Occipital lobe (tissue), 2 donors: ENCODE data around the gene DNAJB2. TPM values are rescaled to one million over a fixed set of nuclear protein-coding genes. Genes with fewer than 3 reads are reported as not detected.
A peak's percentile ranks its signal among the peaks of the same experiment; 100 is the strongest.

Experiments used
- DNase-seq: peaks from one replicate; lab custom pipeline; 2025; lab: John Stamatoyannopoulos, UW
- total RNA-seq: library from RNA; depleted of rRNA; stranded (reverse); fragments of >200 nt; gene quantifications from one replicate; pipeline ENCODE4 v1.2.3, GENCODE V29; 2014

The DNAJB2 gene
- total RNA-seq: 73.2 TPM

GRCh38 chr2:219279151-219279915 is at the start of gene DNAJB2:
Gene DNAJB2 (plus strand): TSS chr2:219279366. CDS start chr2:219279834, 468 bp downstream.
- DNase-seq: peak; percentile 99

GRCh38 chr2:219230059-219230540 is 49.1 kb upstream of the DNAJB2 start:
- no peak for DNase-seq

- no peak for DNase-seq
Observed at GRCh38 chr2:219234331-219234730, 44.8 kb upstream of the DNAJB2 start.

- DNase-seq: no peak
Observed at GRCh38 chr2:219243291-219243761, 35.8 kb upstream of the DNAJB2 start.

- DNase-seq: no peak
Observed at GRCh38 chr2:219244789-219245147, 34.4 kb upstream of the DNAJB2 start.

- DNase-seq: peak; percentile 88
Observed at GRCh38 chr2:219245148-219245898, 33.8 kb upstream of the DNAJB2 start, which contains the start of the genes GLB1L and STK16. Gene GLB1L (minus strand): TSS chr2:219245444. CDS start chr2:219243573, 1,871 bp downstream. Gene STK16 (plus strand): TSS chr2:219245479. CDS start chr2:219246000, 521 bp downstream.

- DNase-seq: no peak
Observed at GRCh38 chr2:219245899-219246230, 33.3 kb upstream of the DNAJB2 start.

GRCh38 chr2:219246559-219246958 is 32.6 kb upstream of the DNAJB2 start:
- no peak for DNase-seq

GRCh38 chr2:219247678-219248642 is 31.2 kb upstream of the DNAJB2 start:
- DNase-seq: no peak

GRCh38 chr2:219248845-219249202 is 30.3 kb upstream of the DNAJB2 start:
- DNase-seq: no peak

GRCh38 chr2:219249203-219249980 is 29.8 kb upstream of the DNAJB2 start:
- DNase-seq: peak; percentile 37

GRCh38 chr2:219250049-219250781 is 29.0 kb upstream of the DNAJB2 start:
- DNase-seq: no peak

- DNase-seq: no peak
Observed at GRCh38 chr2:219251656-219252055, 27.5 kb upstream of the DNAJB2 start.

- no peak for DNase-seq
Observed at GRCh38 chr2:219252084-219252483, 27.1 kb upstream of the DNAJB2 start.

- no peak for DNase-seq
Observed at GRCh38 chr2:219252570-219252899, 26.6 kb upstream of the DNAJB2 start.

GRCh38 chr2:219252900-219253752 is 26.0 kb upstream of the DNAJB2 start, which contains the start of gene TUBA4B:
Gene TUBA4B (plus strand): TSS chr2:219253243. CDS start chr2:219253408, 165 bp downstream.
- no peak for DNase-seq

GRCh38 chr2:219253753-219254589 is 25.2 kb upstream of the DNAJB2 start, which contains the start of gene TUBA4A:
Gene TUBA4A (minus strand): TSS chr2:219253918. CDS start chr2:219253858, 60 bp downstream.
- DNase-seq: peak; percentile 87
